Measurements from ENCODE around the gene ZNF362.

The ZNF362 gene

GRCh38 chr1:33338440-33339211 is 82.3 kb downstream of the ZNF362 start:
- H3K4me3 ChIP-seq (ENCODE audit: low read depth, low read length): no peak overlapping the region
- in situ Hi-C loops (cut with HindIII; ENCODE audit: low sequenced_read_pairs): no loop called here
- TF ChIP-seq, protein P1, sequence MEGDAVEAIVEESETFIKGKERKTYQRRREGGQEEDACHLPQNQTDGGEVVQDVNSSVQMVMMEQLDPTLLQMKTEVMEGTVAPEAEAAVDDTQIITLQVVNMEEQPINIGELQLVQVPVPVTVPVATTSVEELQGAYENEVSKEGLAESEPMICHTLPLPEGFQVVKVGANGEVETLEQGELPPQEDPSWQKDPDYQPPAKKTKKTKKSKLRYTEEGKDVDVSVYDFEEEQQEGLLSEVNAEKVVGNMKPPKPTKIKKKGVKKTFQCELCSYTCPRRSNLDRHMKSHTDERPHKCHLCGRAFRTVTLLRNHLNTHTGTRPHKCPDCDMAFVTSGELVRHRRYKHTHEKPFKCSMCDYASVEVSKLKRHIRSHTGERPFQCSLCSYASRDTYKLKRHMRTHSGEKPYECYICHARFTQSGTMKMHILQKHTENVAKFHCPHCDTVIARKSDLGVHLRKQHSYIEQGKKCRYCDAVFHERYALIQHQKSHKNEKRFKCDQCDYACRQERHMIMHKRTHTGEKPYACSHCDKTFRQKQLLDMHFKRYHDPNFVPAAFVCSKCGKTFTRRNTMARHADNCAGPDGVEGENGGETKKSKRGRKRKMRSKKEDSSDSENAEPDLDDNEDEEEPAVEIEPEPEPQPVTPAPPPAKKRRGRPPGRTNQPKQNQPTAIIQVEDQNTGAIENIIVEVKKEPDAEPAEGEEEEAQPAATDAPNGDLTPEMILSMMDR (IDR thresholded peaks at IDR 0.05; ENCODE audit: low read depth, low read length, missing control alignments): no peak
- DNase-seq (ENCODE audit: low read depth): peak; percentile 42

- H3K4me3 ChIP-seq (ENCODE audit: low read depth, low read length): no peak overlapping the region
- in situ Hi-C loops (cut with HindIII; ENCODE audit: low sequenced_read_pairs): no loop called here
- no peak for DNase-seq (ENCODE audit: low read depth)
- TF ChIP-seq, protein P1 (IDR thresholded peaks at IDR 0.05; ENCODE audit: low read depth, low read length, missing control alignments): peak; percentile 20
These were observed 83.1 kb downstream of the ZNF362 start for GRCh38 chr1:33339413-33339812.

GRCh38 chr1:33341190-33341589 is 84.9 kb downstream of the ZNF362 start:
- no peak for DNase-seq (ENCODE audit: low read depth)
- H3K4me3 ChIP-seq (ENCODE audit: low read depth, low read length): no peak overlapping the region
- TF ChIP-seq, protein P1 (IDR thresholded peaks at IDR 0.05; ENCODE audit: low read depth, low read length, missing control alignments): no peak
- in situ Hi-C loops (cut with HindIII; ENCODE audit: low sequenced_read_pairs): no loop called here

DNA sequence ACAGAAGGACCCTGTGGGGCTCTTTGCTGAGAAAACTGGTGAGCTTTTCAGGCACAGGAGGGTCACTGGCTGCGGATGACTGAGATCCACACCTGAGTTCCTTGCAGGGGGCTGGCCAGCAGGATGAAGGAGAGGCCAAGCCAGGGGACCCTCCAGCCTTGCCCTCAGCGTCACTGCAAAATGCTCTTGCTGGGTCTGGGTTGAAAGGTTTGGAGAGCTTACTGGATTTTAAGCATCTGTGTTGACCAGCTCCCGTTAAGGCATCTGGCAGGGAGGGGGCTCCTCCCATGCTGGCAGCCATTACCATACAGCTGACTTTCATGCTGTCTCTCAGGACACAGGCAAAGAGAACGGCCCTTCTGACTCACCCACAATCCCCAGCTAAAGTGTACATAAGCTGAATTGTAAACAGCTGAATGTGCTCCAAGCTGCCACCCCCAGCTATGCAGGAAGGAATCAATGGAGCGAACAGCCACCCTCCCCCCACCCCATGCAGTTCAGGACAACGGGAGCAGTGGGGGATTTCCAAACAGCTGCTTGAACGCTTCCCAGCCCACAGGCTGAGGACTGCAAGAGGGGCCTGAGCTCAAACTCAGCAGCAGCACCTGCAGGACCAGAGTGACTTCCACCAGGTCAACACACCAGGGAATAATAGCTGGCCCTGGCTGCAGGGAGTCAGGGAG is 85.9 kb downstream of the ZNF362 start:
- peak overlapping the region; percentile 5 for H3K4me3 ChIP-seq (ENCODE audit: low read depth, low read length)
- in situ Hi-C loops (cut with HindIII; ENCODE audit: low sequenced_read_pairs): no loop called here
- DNase-seq (ENCODE audit: low read depth): peak; percentile 97
- TF ChIP-seq, protein P1 (IDR thresholded peaks at IDR 0.05; ENCODE audit: low read depth, low read length, missing control alignments): peak; percentile 5

DNA sequence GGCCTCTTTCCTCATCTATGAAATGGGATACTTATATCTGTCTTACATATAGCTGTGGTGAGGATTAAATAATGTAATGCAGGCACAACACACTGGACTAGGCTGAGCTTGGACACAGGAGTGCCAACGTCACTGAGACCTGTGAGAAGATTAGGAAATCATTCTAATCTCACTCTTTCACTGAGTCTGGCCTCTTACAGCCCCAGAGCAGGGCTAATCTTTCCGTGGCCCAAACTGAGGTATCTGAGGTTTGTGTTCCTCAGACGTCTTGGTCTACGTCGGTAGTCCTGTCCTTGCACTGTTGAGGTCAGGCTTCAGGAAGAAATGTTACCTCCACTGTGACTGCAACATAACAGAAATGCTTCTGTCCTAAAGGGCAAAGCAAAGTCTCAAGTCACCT is 87.2 kb downstream of the ZNF362 start:
- no peak for DNase-seq (ENCODE audit: low read depth)

GRCh38 chr1:33344896-33345560 is 88.7 kb downstream of the ZNF362 start:
- DNase-seq (ENCODE audit: low read depth): no peak
- TF ChIP-seq, protein P1 (IDR thresholded peaks at IDR 0.05; ENCODE audit: low read depth, low read length, missing control alignments): no peak
- in situ Hi-C loops (cut with HindIII; ENCODE audit: low sequenced_read_pairs): no loop called here
- H3K4me3 ChIP-seq (ENCODE audit: low read depth, low read length): no peak overlapping the region

More for the DNA sequence above, 87.2 kb downstream of the ZNF362 start:
- in situ Hi-C loops (cut with HindIII; ENCODE audit: low sequenced_read_pairs): no loop called here
- TF ChIP-seq, protein P1 (IDR thresholded peaks at IDR 0.05; ENCODE audit: low read depth, low read length, missing control alignments): no peak
- no peak overlapping the region for H3K4me3 ChIP-seq (ENCODE audit: low read depth, low read length)
